Measurements from ENCODE around the gene ST14.

The ST14 gene

DNA sequence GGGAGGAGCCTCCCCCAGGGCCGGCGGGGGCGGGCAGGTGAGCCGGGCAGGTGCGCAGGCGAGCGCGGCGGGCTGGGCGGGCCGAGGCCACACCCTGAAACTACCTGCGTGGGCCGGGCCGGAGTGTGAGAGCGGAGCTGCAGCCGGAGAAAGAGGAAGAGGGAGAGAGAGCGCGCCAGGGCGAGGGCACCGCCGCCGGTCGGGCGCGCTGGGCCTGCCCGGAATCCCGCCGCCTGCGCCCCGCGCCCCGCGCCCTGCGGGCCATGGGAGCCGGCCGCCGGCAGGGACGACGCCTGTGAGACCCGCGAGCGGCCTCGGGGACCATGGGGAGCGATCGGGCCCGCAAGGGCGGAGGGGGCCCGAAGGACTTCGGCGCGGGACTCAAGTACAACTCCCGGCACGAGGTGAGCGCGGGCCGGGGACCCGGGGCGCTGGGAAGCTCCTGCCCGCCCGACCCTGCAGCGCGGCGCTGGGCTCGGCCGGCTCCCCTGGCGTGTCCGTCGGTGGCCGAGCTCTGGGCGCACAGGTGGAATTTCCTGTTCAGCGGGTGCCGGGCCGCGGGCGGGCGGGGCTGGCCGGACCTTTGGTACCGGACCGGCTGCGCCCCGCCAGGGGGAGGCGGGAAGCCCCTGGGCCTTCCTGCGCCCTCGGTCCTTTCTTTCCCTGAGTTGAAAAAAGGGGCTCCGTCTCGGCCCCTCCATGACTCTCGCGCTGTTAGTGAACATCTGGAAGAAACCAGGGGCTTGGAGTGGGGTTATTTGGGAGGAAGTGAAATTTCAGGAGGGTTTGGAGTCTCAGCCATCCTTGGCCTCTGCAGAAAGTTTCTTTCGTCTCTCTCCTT is at the start of gene ST14:
ST14 (plus strand) TSS at position 126 of the 841 bp plus-strand sequence; CDS start at position 324, 198 bp downstream.
- DNase-seq (ENCODE audit: low read depth), result no peak

DNA sequence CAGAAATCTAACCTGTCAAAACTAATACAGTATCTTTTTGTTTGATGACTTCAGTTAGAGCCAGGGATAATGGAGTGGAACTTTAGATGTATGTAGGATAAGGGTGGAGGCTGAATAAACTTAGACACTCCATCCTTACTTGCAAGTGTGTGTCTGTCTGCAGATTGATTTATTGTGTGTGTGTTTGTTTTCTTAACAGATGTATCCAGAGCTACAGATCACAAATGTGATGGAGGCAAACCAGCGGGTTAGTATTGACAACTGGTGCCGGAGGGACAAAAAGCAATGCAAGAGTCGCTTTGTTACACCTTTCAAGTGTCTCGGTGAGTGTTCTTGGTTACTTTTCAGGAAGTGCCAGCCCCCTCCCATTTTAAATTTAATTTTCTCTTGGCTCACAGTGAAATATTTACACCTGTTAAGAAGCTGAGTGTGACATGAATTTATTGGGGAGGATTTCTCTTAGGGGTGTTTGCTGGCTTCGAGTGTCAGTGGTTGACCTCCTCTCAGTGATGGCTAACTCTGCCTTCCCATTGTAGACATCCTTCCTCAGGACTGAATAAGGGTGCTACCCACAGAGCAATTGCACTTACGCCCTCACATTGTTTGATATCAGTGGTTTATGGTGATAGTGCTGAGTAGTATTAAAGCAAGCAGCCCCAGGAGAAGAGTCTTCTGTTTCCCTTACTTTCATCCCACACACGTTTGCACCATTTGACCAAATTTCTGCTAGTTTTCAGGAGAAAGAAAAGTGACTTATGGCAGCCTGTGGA is 49.1 kb upstream of the ST14 start:
- no peak for DNase-seq (ENCODE audit: low read depth)

DNA sequence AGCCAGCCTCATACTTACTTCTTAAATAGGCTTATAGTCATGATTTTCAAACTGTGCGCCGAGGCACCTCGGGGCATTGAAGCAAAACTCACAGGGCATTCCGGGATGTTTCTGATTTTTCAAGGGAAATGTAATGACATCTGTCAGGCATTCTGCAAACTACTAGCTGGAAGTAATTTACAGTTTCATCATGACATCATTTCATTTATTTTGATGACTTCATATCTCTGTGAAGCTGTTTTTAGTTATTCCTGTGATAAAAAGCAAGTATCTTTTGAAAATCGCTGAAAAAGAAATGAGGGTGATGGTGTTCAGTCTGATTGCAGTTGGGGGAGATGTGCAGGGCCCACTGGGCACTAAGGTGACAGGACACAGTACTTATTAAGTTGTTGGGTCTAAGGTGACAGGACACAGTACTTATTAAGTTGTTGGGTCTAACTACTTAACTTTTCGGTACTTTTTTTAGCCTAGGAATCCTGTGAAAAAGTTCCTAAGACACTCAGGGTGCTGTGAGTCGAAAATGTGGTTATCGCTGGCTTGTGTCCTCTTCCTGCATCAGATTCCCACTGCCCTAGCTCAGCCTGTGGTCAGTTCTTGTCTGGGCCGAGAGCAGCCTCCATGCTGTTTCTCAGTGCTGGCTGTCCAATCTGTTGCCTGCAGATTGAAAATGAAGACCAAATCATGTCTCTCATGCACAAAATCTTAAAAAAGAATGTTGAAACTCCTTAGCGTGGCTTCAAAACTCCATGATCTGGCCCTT is 47.3 kb upstream of the ST14 start:
- no peak for DNase-seq (ENCODE audit: low read depth)

DNA sequence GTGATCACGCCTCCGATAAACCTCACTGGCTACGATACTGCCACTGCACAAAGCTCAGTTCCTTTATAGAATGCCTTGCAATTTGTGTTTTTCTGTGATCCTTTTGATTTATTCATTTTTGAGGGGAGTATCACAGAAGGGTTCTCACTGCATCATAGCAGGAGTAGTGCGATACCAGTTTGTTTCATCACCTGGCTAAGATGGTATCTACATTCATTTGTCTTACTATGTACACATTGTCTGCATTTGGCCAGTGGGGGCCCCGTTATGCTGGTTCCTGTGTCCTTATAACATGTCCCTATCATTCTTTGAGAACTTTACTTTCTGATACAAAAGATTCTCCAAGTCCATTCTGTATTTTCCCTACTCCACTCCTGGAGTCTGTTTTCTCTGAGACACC is 45.3 kb upstream of the ST14 start:
- no peak for DNase-seq (ENCODE audit: low read depth)

DNA sequence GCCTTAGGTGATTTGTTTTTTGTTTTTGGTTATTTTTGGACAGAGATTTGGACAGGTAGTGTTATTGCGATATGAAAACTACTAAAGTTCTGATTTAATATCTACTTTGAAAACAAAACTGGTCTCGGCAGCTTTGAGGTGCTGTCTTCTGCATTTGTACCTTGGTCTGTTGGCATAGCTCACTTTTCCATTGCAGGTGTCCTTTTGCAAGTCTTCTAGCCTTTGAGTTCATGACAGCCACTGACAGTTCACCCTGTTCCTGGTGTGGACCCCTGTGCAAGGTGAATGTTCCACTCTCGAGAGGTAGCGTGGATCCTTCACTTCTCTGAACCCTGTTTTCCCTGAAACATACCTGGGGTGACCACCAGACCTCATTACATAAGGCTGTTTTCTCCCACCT is 44.9 kb upstream of the ST14 start:
- no peak for DNase-seq (ENCODE audit: low read depth)

DNA sequence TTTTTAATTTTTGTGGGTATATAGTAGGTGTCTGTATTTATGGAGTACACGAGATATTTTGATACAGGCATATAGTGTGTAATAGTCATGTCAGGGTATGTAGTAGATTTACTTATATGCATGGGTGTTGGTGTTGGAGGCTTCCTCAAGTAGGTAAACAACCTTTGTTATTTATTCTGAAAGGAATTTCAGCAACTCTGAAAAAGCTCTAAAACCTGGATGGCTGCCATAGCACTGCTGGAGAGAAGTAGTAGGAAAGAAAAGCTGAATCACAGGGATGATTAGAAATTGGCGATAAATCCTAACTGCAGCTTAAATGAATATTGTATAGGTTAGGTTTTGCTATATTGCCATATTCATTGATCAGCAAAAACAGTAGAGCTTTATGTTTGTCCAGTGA is 44.4 kb upstream of the ST14 start:
- DNase-seq (ENCODE audit: low read depth), result no peak

DNA sequence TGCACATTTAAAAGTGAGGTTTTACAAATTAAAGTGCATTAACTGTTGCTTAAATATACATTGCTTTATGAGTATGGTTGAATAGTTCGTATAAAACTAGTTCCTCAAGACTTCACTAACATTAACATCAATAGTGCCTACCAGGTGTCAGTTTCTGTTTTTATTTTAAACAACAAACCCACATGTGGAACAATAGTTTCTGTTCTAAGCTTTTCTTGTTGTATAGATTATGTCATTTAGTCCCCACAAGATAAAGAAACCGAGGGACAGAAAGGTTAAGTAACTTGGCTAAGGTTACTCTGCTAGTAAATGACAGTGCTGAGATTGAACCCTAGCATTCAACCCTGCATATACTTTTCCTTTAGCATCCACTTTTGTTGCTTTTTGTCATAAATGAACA is 41.4 kb upstream of the ST14 start:
- no peak for DNase-seq (ENCODE audit: low read depth)

DNA sequence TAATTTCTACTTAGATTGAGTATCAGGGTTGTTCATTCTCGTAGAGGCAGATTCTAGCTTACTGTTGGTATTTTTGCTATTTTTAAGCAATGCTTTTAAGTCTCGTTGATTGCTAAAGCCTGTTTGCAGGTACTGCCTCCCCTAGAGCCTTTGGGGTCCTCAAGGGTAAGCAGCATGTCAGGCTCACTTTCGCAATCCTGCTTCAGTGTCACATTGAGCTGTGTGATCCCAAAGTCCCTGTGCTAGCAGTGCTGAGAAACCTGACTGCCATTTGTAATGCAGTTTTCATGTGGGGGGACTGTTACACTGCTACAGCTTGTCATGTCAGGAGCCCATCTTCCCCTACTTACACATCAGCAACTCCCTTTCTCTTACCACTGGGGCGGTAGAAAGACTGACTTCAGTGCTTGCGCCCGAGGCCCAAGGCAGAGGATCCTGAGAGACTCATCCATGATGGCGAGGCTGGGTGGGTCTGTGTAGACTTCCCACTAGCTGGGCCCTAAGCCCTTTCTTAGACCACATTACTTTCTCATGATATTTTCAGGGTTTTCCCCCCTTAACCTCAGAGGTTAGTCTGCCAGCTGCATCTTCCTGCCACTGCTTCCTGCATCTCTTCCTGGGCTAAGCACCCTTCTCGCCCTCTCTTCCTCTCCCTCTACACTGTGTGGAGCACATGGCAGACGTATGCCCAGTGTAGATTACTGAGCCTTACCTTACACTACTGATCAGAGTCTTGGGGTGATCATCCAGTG is 40.8 kb upstream of the ST14 start:
- DNase-seq (ENCODE audit: low read depth), result no peak

DNA sequence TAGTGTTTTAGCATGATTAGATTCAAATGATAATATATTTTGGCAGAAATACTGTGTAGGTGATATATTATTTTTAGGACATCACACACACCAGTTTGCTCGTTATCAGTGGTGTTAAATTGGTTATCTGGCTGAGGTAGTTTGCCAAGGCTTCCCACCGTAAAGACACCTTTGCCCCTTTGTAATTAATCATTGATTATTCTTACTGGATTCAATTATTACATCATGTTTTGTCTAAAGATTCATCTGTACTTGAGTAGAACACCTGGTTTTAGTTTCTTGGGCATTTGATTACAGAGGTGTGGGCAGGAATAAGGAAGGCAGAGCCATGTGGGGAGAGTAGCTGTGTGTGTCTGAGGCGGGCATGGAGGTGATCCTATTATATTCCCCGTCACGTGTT is 39.5 kb upstream of the ST14 start:
- DNase-seq (ENCODE audit: low read depth), result no peak

DNA sequence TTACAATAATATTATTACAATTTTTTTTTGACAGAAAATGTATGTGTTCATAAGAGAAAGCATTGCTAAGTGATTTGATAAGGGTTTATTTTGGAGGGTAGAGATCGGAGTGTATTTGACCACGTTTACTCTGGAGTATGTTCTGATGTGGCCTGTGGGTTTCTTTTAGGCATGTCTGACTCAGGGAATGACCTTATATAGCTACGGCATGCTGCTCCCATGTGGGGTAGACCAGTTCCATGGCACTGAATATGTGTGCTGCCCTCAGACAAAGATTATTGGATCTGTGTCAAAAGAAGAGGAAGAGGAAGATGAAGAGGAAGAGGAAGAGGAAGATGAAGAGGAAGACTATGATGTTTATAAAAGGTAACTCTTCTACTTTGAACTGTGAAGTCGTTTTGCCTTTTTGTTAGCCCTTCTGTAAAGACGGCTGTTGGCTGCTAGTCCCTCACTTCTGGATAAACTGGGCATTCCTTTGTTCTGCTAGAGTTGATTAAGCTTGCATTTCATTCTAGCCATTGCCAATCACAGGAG is 38.1 kb upstream of the ST14 start:
- DNase-seq (ENCODE audit: low read depth), result no peak

DNA sequence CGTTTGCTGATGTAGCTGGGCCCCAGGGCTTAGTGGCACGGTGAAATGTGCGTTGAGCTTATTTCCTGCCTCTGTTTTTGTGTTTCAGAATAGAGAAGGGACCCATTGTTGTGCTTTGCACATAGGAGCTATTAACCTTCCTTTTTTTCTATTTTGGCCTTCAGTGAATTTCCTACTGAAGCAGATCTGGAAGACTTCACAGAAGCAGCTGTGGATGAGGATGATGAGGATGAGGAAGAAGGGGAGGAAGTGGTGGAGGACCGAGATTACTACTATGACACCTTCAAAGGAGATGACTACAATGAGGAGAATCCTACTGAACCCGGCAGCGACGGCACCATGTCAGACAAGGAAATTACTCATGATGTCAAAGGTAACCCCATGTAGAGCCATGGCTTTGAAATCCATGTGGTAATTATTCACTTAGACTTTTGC is 37.4 kb upstream of the ST14 start:
- no peak for DNase-seq (ENCODE audit: low read depth)

DNA sequence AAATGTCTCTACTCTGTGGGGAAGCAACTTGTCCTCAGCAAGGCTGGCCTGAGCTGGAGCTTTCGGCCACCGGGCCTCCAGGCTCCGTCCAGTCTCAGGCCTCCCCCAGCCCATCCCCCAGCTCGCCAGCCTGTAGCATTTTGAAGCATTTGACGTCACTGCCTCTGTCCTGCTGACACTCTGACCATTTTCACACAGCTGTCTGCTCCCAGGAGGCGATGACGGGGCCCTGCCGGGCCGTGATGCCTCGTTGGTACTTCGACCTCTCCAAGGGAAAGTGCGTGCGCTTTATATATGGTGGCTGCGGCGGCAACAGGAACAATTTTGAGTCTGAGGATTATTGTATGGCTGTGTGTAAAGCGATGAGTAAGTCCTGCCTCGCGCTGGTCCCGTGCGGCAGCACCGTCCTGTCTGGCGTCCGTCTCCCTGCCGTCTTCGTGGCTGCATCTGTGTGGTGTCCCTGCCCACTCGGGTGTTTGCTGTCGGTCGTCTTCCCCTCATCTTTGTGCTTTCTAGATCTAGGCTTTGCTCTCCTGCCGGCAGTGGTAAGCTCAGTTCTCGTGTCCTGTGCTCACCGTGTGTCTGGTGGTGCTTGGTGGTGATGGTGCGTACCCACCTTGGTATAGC is 36.1 kb upstream of the ST14 start:
- no peak for DNase-seq (ENCODE audit: low read depth)

DNA sequence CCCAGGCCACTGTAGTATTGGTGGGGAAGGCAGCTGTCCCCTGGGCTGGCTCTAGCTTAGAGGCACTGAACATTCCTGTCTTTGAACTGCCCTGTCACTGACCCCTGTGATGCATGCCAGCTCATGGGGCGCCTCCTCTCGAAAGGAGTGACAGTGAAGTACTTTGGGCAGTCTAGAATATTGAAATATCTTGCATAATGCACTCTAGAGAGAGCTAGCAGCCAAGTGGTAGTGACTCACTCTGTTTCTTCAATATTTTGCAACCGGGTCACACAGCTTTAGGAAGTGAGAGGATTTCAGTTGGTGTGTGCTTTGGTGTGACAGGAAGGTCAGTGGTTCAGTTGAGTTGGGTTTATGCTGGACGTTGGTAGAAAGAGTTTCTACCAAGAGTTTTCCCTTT is 35.5 kb upstream of the ST14 start:
- no peak for DNase-seq (ENCODE audit: low read depth)

DNA sequence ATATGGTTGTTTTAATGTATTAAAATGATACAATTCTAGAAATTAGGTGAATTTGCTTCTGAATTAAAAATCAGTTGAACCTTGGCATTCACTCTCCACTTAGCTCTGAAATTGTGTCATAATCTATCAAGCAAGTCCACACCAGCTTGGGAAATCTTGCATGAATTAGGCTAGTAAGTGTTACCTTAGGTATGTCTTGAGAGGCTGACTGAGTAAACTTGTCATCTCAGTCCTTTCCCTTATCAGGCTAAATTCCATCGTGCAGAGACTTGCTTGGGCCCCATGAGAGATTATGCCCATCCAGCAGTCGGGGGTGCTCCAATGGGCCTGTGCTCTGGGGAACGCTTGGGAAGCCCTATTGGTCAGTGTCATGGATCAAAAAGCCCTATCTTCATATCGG is 33.9 kb upstream of the ST14 start:
- DNase-seq (ENCODE audit: low read depth), result no peak

DNA sequence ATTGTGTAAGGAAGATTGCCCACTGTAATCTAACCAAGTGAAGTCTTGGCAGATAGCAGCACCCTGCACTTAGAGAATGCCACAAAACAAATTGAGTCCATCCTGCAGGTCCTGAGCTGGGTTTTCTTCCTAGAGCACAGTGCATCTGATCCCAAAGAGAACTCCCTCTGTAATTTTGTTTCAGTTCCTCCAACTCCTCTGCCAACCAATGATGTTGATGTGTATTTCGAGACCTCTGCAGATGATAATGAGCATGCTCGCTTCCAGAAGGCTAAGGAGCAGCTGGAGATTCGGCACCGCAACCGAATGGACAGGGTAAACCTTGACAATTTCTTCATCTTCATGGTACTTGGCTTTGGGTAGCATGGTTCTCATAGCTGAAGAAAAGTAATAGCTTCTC is 33.1 kb upstream of the ST14 start:
- DNase-seq (ENCODE audit: low read depth), result no peak

DNA sequence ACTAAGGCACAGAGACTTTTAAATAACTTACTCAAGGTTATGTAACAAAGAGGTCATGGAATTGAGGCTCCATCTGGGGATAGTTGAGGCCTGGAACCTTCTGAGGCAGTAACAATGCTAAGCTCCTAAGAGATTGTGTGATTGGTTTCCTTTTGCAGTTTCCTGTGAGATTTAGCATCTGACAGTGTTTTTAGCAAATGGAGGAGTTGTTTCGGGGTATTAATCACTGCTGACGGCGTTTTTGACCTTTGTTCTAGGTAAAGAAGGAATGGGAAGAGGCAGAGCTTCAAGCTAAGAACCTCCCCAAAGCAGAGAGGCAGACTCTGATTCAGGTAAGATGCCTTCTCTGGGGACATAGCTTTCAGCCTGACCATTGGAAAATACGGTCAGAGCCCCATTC is 32.1 kb upstream of the ST14 start:
- no peak for DNase-seq (ENCODE audit: low read depth)

DNA sequence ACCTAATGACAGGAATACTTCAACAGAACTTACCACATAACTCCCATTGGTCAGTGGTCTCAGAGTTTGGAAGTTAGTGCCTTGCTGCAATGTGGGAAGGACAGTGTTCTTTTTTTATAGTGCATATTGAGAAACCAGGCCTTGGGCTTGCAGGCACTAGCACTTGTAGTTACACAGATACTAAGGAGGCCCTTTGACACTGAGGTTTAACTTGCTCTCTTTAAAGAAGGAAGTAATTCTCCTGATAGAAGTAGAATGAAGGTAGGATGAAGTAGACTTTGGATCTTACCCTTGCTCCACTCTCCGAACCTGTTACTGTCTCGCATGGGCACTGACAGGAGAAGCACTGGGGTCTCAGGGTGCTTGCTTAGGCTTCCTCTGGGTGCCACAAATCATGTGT is 31.0 kb upstream of the ST14 start:
- no peak for DNase-seq (ENCODE audit: low read depth)

DNA sequence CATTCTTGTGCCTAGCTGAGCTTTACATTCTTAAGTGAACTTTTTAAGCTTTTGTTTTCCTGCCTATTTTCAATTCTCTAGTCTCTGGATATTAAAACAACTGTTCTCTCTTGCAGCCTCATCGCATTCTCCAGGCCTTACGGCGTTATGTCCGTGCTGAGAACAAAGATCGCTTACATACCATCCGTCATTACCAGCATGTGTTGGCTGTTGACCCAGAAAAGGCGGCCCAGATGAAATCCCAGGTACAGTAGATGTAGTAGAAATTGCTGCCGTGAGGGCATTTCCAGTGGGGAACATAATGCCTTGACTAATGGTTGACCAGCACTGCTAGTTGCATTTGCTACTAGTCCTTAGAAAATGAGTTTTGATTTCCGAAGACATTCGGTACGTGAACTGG is 29.7 kb upstream of the ST14 start:
- no peak for DNase-seq (ENCODE audit: low read depth)

DNA sequence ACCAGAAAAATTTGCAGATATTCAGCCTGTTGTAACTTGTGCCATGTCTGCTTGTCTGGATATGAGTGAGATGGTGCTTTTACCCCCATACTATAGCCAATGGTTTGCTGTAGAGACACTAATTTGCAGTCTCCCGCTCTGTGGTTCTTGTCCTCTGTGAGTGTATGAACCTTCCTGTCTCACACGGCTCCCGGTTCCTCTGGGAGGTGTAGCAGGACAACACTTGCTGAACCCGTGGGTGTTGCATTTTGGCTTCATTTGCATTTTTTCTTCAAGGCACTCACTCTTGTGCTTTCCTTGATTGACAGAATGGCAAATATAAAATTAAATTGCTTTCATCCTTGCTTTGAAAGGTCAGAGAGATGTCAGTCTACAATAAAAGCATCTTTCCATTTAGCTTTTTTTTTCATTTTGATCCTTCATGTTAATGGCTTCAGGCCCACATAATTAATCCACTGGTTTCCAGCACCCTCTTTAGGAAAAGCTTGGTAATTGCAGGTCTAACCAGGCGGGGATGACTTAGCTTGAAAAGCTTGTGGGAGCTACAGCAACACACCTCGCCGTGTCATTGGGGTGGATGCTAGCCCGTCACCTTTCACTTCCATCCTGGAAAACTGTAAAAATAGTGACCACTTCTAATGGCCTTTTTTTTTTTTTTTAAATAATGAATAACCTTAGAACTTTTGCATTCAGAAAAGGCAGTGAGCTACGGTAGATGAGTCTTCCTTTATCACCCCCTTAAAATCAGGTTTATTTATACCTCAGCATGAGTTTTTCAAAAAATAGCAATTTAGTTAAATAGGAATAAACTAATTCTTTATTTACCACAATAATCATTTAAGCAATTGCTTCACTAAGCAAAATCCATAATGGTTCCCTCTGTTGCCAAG is 27.4 kb upstream of the ST14 start:
- peak; percentile 35 for DNase-seq (ENCODE audit: low read depth)

DNA sequence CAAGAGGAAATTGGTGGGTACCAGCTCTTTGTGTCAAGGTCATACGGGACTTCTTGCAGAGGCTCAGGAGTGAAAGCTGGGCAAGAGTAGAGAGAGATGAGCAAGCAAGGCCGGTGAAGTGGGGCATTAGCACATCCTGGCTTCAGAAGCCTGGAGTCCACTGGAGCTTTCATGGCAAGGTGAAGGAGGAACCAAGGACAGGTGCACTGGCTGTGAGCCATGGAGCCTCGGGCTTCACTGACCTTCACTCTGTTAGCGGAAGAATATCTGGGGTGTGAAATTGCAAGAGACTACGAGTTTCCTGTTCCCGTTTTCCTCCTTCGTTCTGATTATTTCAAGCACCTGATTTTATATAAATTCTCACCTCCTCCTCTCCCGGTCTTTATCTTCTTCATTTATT is 25.9 kb upstream of the ST14 start:
- DNase-seq (ENCODE audit: low read depth), result no peak
